Measurements from ENCODE around the gene SULT1A1.
"Not testable (repeated sequence)": the region's sequence is repeated elsewhere in the genome, so short reads cannot be mapped to it uniquely, and the experiment has no call there.

Gene SULT1A1

GRCh38 chr16:28623172-28623711, 13.4 kb upstream of the SULT1A1 start (continued):
- TF ChIP-seq GLI4 (tag by site-specific recombination; IDR thresholded peaks at IDR 0.05): no peak

- POLR2A ChIA-PET; CTCF ChIA-PET; H3K4me1 ChIP-seq (ENCODE audit: control insufficient read depth, insufficient read depth, low read length); H3K9me3 ChIP-seq (ENCODE audit: control insufficient read depth, insufficient read depth, low read depth, low read length); H3K27ac ChIP-seq (ENCODE audit: extremely low read depth, low read depth, low read length); H3K4me3 ChIP-seq (ENCODE audit: low read depth, low read length); H3K36me3 ChIP-seq (ENCODE audit: control insufficient read depth in 2 of 2, insufficient read depth in 1 of 2, low read length in 2 of 2): not testable (repeated sequence)
Measured at GRCh38 chr16:28622532-28623171, 12.8 kb upstream of the SULT1A1 start.

GRCh38 chr16:28621481-28622155, 11.8 kb upstream of the SULT1A1 start:
- POLR2A ChIA-PET: no interaction called here

GRCh38 chr16:28620316-28620715, 10.5 kb upstream of the SULT1A1 start:
- CTCF ChIA-PET; H3K4me1 ChIP-seq (ENCODE audit: control insufficient read depth, insufficient read depth, low read length); H3K27ac ChIP-seq (ENCODE audit: extremely low read depth, low read depth, low read length); H3K4me3 ChIP-seq (ENCODE audit: low read depth, low read length); H3K36me3 ChIP-seq (ENCODE audit: control insufficient read depth in 2 of 2, insufficient read depth in 1 of 2, low read length in 2 of 2); POLR2A ChIA-PET; H3K9me3 ChIP-seq (ENCODE audit: control insufficient read depth, insufficient read depth, low read depth, low read length): not testable (repeated sequence)

More at GRCh38 chr16:28621481-28622155, 11.8 kb upstream of the SULT1A1 start:
- CTCF ChIA-PET: interaction anchor here (0.9 kb wide), 1 partner anchor 344 kb away, joined by 3 read pairs; no protein-coding TSS in a partner anchor
- Histone ChIP-seq H3K4me1 (ENCODE audit: control insufficient read depth, insufficient read depth, low read length) (no peaks in the 10 kb centered on the region), H3K27ac (ENCODE audit: extremely low read depth, low read depth, low read length) (no peak overlapping the region), H3K9me3 (ENCODE audit: control insufficient read depth, insufficient read depth, low read depth, low read length) (no peaks in the 10 kb centered on the region), H3K4me3 (ENCODE audit: low read depth, low read length) (no peak overlapping the region), H3K36me3 (ENCODE audit: control insufficient read depth in 2 of 2, insufficient read depth in 1 of 2, low read length in 2 of 2) (no peaks in the 10 kb centered on the region)
- TF ChIP-seq ZNF561 (tag by site-specific recombination; IDR thresholded peaks at IDR 0.05; ENCODE audit: borderline replicate concordance): no peak
- TF ChIP-seq ATF2 (tag by site-specific recombination; IDR thresholded peaks at IDR 0.05; ENCODE audit: low read depth): 0 out of 2 replicates have a peak, but pooled peaks have one; percentile 27

- no peak for TF ChIP-seq ZSCAN4 (tag by site-specific recombination; IDR thresholded peaks at IDR 0.05)
- TF ChIP-seq ZNF549 (tag by site-specific recombination; IDR thresholded peaks at IDR 0.05): no peak
- TF ChIP-seq ZNF221 (tag by site-specific recombination; IDR thresholded peaks at IDR 0.05; ENCODE audit: borderline replicate concordance): no peak
- TF ChIP-seq BCL11A (tag by site-specific recombination; IDR thresholded peaks at IDR 0.05; ENCODE audit: low read depth): no peak
- TF ChIP-seq ZNF664 (tag by site-specific recombination; IDR thresholded peaks at IDR 0.05): no peak
- Histone ChIP-seq H3K27ac (ENCODE audit: extremely low read depth, low read depth, low read length) (no peak overlapping the region), H3K36me3 (ENCODE audit: control insufficient read depth in 2 of 2, insufficient read depth in 1 of 2, low read length in 2 of 2) (no peaks in the 10 kb centered on the region), H3K4me1 (ENCODE audit: control insufficient read depth, insufficient read depth, low read length) (no peaks in the 10 kb centered on the region), H3K9me3 (ENCODE audit: control insufficient read depth, insufficient read depth, low read depth, low read length) (no peaks in the 10 kb centered on the region), H3K4me3 (ENCODE audit: low read depth, low read length) (no peak overlapping the region)
- POLR2A ChIA-PET: no interaction called here
- CTCF ChIA-PET: interaction anchor here (0.9 kb wide), 1 partner anchor 327 kb away, joined by 3 read pairs; no protein-coding TSS in a partner anchor
Measured at GRCh38 chr16:28617874-28618273, 8.0 kb upstream of the SULT1A1 start.

Data from HEK293 (cell line).